Hepatocyte (in vitro differentiated cells): ENCODE results near the gene ETV3.
"Not testable (repeated sequence)": the region's sequence is repeated elsewhere in the genome, so short reads cannot be mapped to it uniquely, and the experiment has no call there.

Source experiments
- CTCF ChIP-seq: fragments of 200-600 bp; sonication (generic); IDR thresholded peaks from 2 replicates; pipeline ENCODE4 v1.5.1; 2016; ENCODE audit warnings: antibody characterized with exemption, mild to moderate bottlenecking; ENCODE audit not compliant: poor library complexity
- EZH2phosphoT487 ChIP-seq: fragments of 200-600 bp; sonication (generic); IDR thresholded peaks from one replicate; pipeline ENCODE4 v1.6.1; 2018; ENCODE audit warnings: antibody characterized with exemption, mild to moderate bottlenecking, low read depth, moderate library complexity; ENCODE audit not compliant: unreplicated experiment, severe bottlenecking

- TF ChIP-seq CTCF, EZH2phosphoT487: not testable (repeated sequence)
Observed at GRCh38 chr1:157172591-157172990, 34.4 kb upstream of the ETV3 start.
